ENCODE measurements around the gene KRTAP5-2.

GRCh38 chr11:1598816-1599215 is 722 bp upstream of the KRTAP5-2 start:
- TF ChIP-seq SPI1 (IDR thresholded peaks at IDR 0.05; ENCODE audit: low read depth, low read length) (no peak), POLR2AphosphoS5 (IDR thresholded peaks at IDR 0.05; ENCODE audit: low read depth, low read length) (no peak), PAX5 (IDR thresholded peaks at IDR 0.05; ENCODE audit: insufficient read depth, low read length, severe bottlenecking) (no peak), POLR2A (IDR thresholded peaks at IDR 0.05; ENCODE audit: low read depth, low read length) (no peak)
